ENCODE results near the gene PLEKHH1. TPM values are rescaled to one million over a fixed set of nuclear protein-coding genes. Genes with fewer than 3 reads are reported as not detected.

The PLEKHH1 gene
- total RNA-seq, 1 experiment from 2014 or later = 27.6 TPM

GRCh38 chr14:67574806-67575205 lies 41.7 kb downstream of the PLEKHH1 start:
- Histone ChIP-seq H3K9me2 (ENCODE audit: insufficient read depth) (no peaks in the 10 kb centered on the region), H3K9me3 (ENCODE audit: control insufficient read depth in 1 of 2, insufficient read depth in 1 of 2, low read depth in 1 of 2, low read length in 2 of 2) (no peaks in the 10 kb centered on the region), H3K27ac (ENCODE audit: low read depth, low read length) (no peak overlapping the region), H3K4me2 (ENCODE audit: low read length) (no peak overlapping the region), H3K4me1 (ENCODE audit: control insufficient read depth in 1 of 2, insufficient read depth in 2 of 2, low read length in 2 of 2) (peaks cover 0 to 4% of the 10 kb centered on the region in 2 experiments; a peak in 1 of 4 replicates), H3K9ac (ENCODE audit: low read length) (no peak overlapping the region), H3K27me3 (ENCODE audit: insufficient read depth, low read length) (no peaks in the 10 kb centered on the region), H2AFZ (ENCODE audit: low read depth, low read length, poor library complexity, severe bottlenecking) (no peak overlapping the region), H3K4me3 (replicated peaks in 1 of 2; ENCODE audit: low read depth in 1 of 2, low read length in 2 of 2) (no peak overlapping the region), H3K79me2 (ENCODE audit: insufficient read depth, low read length) (no peaks in the 10 kb centered on the region), H4K20me1 (ENCODE audit: insufficient read depth) (no peaks in the 10 kb centered on the region), H3K36me3 (ENCODE audit: control insufficient read depth in 1 of 2, insufficient read depth in 2 of 2, low read length in 2 of 2) (peaks cover 0 to 4% of the 10 kb centered on the region in 2 experiments; a peak in 1 of 4 replicates)
- CTCF ChIA-PET = no interaction called here
- TF ChIP-seq RAD21 (IDR thresholded peaks at IDR 0.05; ENCODE audit: low read depth) = no peak
- TF ChIP-seq CBX3 (IDR thresholded peaks at IDR 0.05; ENCODE audit: low read depth) = no peak
- TF ChIP-seq REST (IDR thresholded peaks at IDR 0.05; ENCODE audit: low read depth) = no peak
- TF ChIP-seq, protein P1, sequence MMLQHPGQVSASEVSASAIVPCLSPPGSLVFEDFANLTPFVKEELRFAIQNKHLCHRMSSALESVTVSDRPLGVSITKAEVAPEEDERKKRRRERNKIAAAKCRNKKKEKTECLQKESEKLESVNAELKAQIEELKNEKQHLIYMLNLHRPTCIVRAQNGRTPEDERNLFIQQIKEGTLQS (IDR thresholded peaks at IDR 0.05) = no peak
- TF ChIP-seq ELF1 (IDR thresholded peaks at IDR 0.05; ENCODE audit: borderline replicate concordance, low read depth) = no peak
- TF ChIP-seq YY1 (IDR thresholded peaks at IDR 0.05; ENCODE audit: extremely low read depth, insufficient replicate concordance, low read depth, low read length) = no peak
- no peak for TF ChIP-seq FOSL1 (IDR thresholded peaks at IDR 0.05; ENCODE audit: low read depth)
- TF ChIP-seq POLR2AphosphoS5 (IDR thresholded peaks at IDR 0.05; ENCODE audit: low read depth, low read length) = no peak
- TF ChIP-seq, protein P2, sequence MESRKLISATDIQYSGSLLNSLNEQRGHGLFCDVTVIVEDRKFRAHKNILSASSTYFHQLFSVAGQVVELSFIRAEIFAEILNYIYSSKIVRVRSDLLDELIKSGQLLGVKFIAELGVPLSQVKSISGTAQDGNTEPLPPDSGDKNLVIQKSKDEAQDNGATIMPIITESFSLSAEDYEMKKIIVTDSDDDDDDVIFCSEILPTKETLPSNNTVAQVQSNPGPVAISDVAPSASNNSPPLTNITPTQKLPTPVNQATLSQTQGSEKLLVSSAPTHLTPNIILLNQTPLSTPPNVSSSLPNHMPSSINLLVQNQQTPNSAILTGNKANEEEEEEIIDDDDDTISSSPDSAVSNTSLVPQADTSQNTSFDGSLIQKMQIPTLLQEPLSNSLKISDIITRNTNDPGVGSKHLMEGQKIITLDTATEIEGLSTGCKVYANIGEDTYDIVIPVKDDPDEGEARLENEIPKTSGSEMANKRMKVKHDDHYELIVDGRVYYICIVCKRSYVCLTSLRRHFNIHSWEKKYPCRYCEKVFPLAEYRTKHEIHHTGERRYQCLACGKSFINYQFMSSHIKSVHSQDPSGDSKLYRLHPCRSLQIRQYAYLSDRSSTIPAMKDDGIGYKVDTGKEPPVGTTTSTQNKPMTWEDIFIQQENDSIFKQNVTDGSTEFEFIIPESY (IDR thresholded peaks at IDR 0.05; ENCODE audit: extremely low read depth, insufficient replicate concordance, low read length) = no peak
- TF ChIP-seq SIN3A (IDR thresholded peaks at IDR 0.05; ENCODE audit: low read depth) = no peak
- POLR2A ChIA-PET = no interaction called here
- RAD21 ChIA-PET (ENCODE audit: low non-redundant PET in 1 of 2, low total read pairs in 2 of 2, uncharacterized antibody in 2 of 2, unreplicated experiment in 2 of 2) = no interaction called here
- intact Hi-C loops (cut with micrococcal nuclease) = no loop called here
- no TSS peak for BruUV-seq (replicated peaks)
- DNase-seq (ENCODE audit: low read depth, low spot score) = no peak
- no peak for ATAC-seq
